ENCODE measurements around the gene LEMD1.

LEMD1 gene

GRCh38 chr1:205449254-205449749, 27.4 kb upstream of the LEMD1 start:
- Histone ChIP-seq H4K8ac (ENCODE audit: low read depth, low read length) (peak overlapping the region; percentile 55), H3K79me1 (ENCODE audit: low read length) (peaks cover 25% of the 10 kb centered on the region), H3K27me3 (ENCODE audit: insufficient read depth, low read length) (no peaks in the 10 kb centered on the region), H3K4me1 (ENCODE audit: control insufficient read depth in 1 of 2, insufficient read depth in 2 of 2, low read length in 2 of 2) (peaks cover 39 to 42% of the 10 kb centered on the region in 2 experiments), H3K4ac (ENCODE audit: low read depth, low read length) (peak overlapping the region; percentile 96), H2BK12ac (ENCODE audit: low read length) (peak overlapping the region; percentile 89), H3K4me3 (ENCODE audit: low read depth, low read length) (peak overlapping the region; percentile 74), H3K36me3 (ENCODE audit: control insufficient read depth in 1 of 2, insufficient read depth in 2 of 2, low read length in 2 of 2) (no peaks in the 10 kb centered on the region), H3K27ac (ENCODE audit: low read depth, low read length) (peak overlapping the region; percentile 92), H2BK120ac (ENCODE audit: insufficient read depth, low read length, poor library complexity) (peak overlapping the region; percentile 97), H4K12ac (ENCODE audit: low read depth, low read length) (peak overlapping the region; percentile 73), H3K23ac (ENCODE audit: low read length) (no peak overlapping the region), H3K9ac (ENCODE audit: low read length) (peak overlapping the region; percentile 81), H3K4me2 (ENCODE audit: low read length) (peak overlapping the region; percentile 80), H2AFZ (ENCODE audit: insufficient read depth, low read length, poor library complexity) (peak overlapping the region; percentile 73), H3K14ac (ENCODE audit: low read length) (peak overlapping the region; percentile 95), H3K9me3 (ENCODE audit: insufficient read depth, low read depth, low read length) (no peaks in the 10 kb centered on the region), H2AK5ac (ENCODE audit: low read length) (peak overlapping the region; percentile 44), H2BK5ac (ENCODE audit: low read depth, low read length, poor library complexity) (peak overlapping the region; percentile 91), H4K91ac (ENCODE audit: low read depth, low read length) (peak overlapping the region; percentile 99), H3K79me2 (ENCODE audit: control insufficient read depth, insufficient read depth, low read length, poor library complexity) (peaks cover 18% of the 10 kb centered on the region), H3K18ac (ENCODE audit: low read length) (peak overlapping the region; percentile 44)
- no CpG with 5 or more reads among the region's 4 CpGs for WGBS (ENCODE audit: extremely low coverage, insufficient coverage, insufficient read length)
- DNase-seq, result no peak

DNA sequence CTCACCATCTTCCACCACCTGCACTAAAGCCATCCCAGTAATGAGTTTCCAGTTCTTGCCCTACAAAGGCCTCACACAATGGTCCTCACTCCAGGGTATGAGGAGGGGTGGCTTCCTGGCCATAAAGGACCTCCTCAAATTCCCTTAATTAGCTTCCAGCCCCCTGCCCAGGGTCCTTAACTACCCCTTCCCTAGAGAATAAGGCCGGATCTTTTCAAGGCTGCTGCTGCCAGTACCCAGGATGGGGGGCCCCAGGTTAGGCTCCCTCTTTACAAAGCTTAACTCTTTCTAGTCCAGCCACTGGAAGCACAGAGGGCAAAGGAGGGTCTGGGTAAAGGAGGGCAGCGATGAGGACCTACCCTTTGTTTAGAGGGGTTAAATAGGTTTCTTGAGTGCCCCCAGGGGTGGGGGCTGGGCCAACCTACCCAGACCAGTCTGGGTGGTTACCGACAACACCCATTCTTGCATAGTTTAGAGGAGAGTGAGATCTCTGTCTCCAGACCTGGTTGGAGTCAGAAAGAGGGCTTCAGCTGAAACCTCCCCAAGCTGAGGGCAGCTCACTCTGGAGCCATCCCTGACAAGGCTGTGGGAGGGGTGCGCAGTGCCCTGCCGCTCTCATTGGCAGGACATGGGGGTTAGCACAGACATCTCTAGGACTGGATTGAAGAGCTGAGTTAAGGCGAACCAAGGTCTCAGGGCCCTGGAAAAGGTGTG, 26.8 kb upstream of the LEMD1 start:
- Histone ChIP-seq H3K14ac (ENCODE audit: low read length) (peak overlapping the region; percentile 95), H3K9ac (ENCODE audit: low read length) (peak overlapping the region; percentile 81), H2BK120ac (ENCODE audit: insufficient read depth, low read length, poor library complexity) (peak overlapping the region; percentile 97), H2BK12ac (ENCODE audit: low read length) (peak overlapping the region; percentile 89), H3K79me2 (ENCODE audit: control insufficient read depth, insufficient read depth, low read length, poor library complexity) (peaks cover 18% of the 10 kb centered on the region), H2BK5ac (ENCODE audit: low read depth, low read length, poor library complexity) (peak overlapping the region; percentile 91), H3K27ac (ENCODE audit: low read depth, low read length) (peak overlapping the region; percentile 92), H3K27me3 (ENCODE audit: insufficient read depth, low read length) (no peaks in the 10 kb centered on the region), H4K8ac (ENCODE audit: low read depth, low read length) (peak overlapping the region; percentile 55), H3K23ac (ENCODE audit: low read length) (no peak overlapping the region), H4K12ac (ENCODE audit: low read depth, low read length) (peak overlapping the region; percentile 54), H3K79me1 (ENCODE audit: low read length) (peaks cover 25% of the 10 kb centered on the region), H3K4ac (ENCODE audit: low read depth, low read length) (peak overlapping the region; percentile 96), H3K36me3 (ENCODE audit: control insufficient read depth in 1 of 2, insufficient read depth in 2 of 2, low read length in 2 of 2) (no peaks in the 10 kb centered on the region), H3K4me3 (ENCODE audit: low read depth, low read length) (peak overlapping the region; percentile 74), H2AFZ (ENCODE audit: insufficient read depth, low read length, poor library complexity) (peak overlapping the region; percentile 73), H3K9me3 (ENCODE audit: insufficient read depth, low read depth, low read length) (no peaks in the 10 kb centered on the region), H3K4me2 (ENCODE audit: low read length) (peak overlapping the region; percentile 80), H4K91ac (ENCODE audit: low read depth, low read length) (peak overlapping the region; percentile 99), H3K4me1 (ENCODE audit: control insufficient read depth in 1 of 2, insufficient read depth in 2 of 2, low read length in 2 of 2) (peaks cover 39 to 40% of the 10 kb centered on the region in 2 experiments), H2AK5ac (ENCODE audit: low read length) (peak overlapping the region; percentile 44), H3K18ac (ENCODE audit: low read length) (peak overlapping the region; percentile 44)
- no peak for DNase-seq
- WGBS (ENCODE audit: extremely low coverage, insufficient coverage, insufficient read length), result no CpG with 5 or more reads among the region's 6 CpGs

- Histone ChIP-seq H2AK5ac (ENCODE audit: low read length) (peak overlapping the region; percentile 50), H3K27ac (ENCODE audit: low read depth, low read length) (peak overlapping the region; percentile 92), H3K4ac (ENCODE audit: low read depth, low read length) (peak overlapping the region; percentile 77), H2BK120ac (ENCODE audit: insufficient read depth, low read length, poor library complexity) (peak overlapping the region; percentile 97), H2BK12ac (ENCODE audit: low read length) (peak overlapping the region; percentile 20), H3K36me3 (ENCODE audit: control insufficient read depth in 1 of 2, insufficient read depth in 2 of 2, low read length in 2 of 2) (no peaks in the 10 kb centered on the region), H3K4me2 (ENCODE audit: low read length) (peak overlapping the region; percentile 80), H3K14ac (ENCODE audit: low read length) (peak overlapping the region; percentile 20), H3K79me2 (ENCODE audit: control insufficient read depth, insufficient read depth, low read length, poor library complexity) (peaks cover 18% of the 10 kb centered on the region), H2AFZ (ENCODE audit: insufficient read depth, low read length, poor library complexity) (peak overlapping the region; percentile 43), H3K9me3 (ENCODE audit: insufficient read depth, low read depth, low read length) (no peaks in the 10 kb centered on the region), H3K79me1 (ENCODE audit: low read length) (peaks cover 25% of the 10 kb centered on the region), H3K4me3 (ENCODE audit: low read depth, low read length) (no peak overlapping the region), H2BK5ac (ENCODE audit: low read depth, low read length, poor library complexity) (peak overlapping the region; percentile 50), H3K9ac (ENCODE audit: low read length) (no peak overlapping the region), H3K27me3 (ENCODE audit: insufficient read depth, low read length) (no peaks in the 10 kb centered on the region), H4K8ac (ENCODE audit: low read depth, low read length) (peak overlapping the region; percentile 21), H3K18ac (ENCODE audit: low read length) (peak overlapping the region; percentile 44), H3K23ac (ENCODE audit: low read length) (no peak overlapping the region), H4K91ac (ENCODE audit: low read depth, low read length) (peak overlapping the region; percentile 99), H4K12ac (ENCODE audit: low read depth, low read length) (peak overlapping the region; percentile 69), H3K4me1 (ENCODE audit: control insufficient read depth in 1 of 2, insufficient read depth in 2 of 2, low read length in 2 of 2) (peaks cover 39 to 40% of the 10 kb centered on the region in 2 experiments)
- WGBS (ENCODE audit: extremely low coverage, insufficient coverage, insufficient read length), result no CpG with 5 or more reads among the region's 19 CpGs
- DNase-seq, result no peak
Observed at GRCh38 chr1:205447457-205448341, 25.8 kb upstream of the LEMD1 start.

DNA sequence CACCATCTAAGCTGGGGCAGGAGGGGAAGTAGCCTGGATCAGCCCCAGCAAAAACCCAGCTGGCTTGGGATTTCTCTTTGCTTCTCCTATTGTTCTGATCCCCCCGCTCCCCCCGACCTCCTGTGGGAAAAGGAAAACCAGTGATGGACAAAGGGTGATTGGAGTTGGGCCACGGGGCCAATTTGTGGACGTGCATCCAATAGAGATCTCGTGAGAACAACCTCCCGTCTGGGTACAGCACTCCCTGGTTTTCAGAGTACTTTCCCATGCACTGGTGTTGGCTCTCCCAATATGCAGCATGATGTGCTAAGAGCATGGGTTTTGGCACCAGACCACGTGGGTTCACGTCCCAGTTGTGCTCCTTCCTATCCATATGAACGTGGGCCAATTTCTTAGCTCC, 25.0 kb upstream of the LEMD1 start:
- no CpG with 5 or more reads among the region's 9 CpGs for WGBS (ENCODE audit: extremely low coverage, insufficient coverage, insufficient read length)
- Histone ChIP-seq H3K36me3 (ENCODE audit: control insufficient read depth in 1 of 2, insufficient read depth in 2 of 2, low read length in 2 of 2) (no peaks in the 10 kb centered on the region), H3K79me1 (ENCODE audit: low read length) (peaks cover 25% of the 10 kb centered on the region), H3K4me2 (ENCODE audit: low read length) (no peak overlapping the region), H2BK5ac (ENCODE audit: low read depth, low read length, poor library complexity) (no peak overlapping the region), H3K27ac (ENCODE audit: low read depth, low read length) (no peak overlapping the region), H3K27me3 (ENCODE audit: insufficient read depth, low read length) (no peaks in the 10 kb centered on the region), H2BK120ac (ENCODE audit: insufficient read depth, low read length, poor library complexity) (no peak overlapping the region), H4K12ac (ENCODE audit: low read depth, low read length) (no peak overlapping the region), H3K79me2 (ENCODE audit: control insufficient read depth, insufficient read depth, low read length, poor library complexity) (peaks cover 18% of the 10 kb centered on the region), H3K9me3 (ENCODE audit: insufficient read depth, low read depth, low read length) (no peaks in the 10 kb centered on the region), H3K4me1 (ENCODE audit: control insufficient read depth in 1 of 2, insufficient read depth in 2 of 2, low read length in 2 of 2) (peaks cover 45 to 47% of the 10 kb centered on the region in 2 experiments), H4K91ac (ENCODE audit: low read depth, low read length) (no peak overlapping the region), H3K18ac (ENCODE audit: low read length) (no peak overlapping the region), H2AFZ (ENCODE audit: insufficient read depth, low read length, poor library complexity) (no peak overlapping the region), H4K8ac (ENCODE audit: low read depth, low read length) (no peak overlapping the region), H3K4me3 (ENCODE audit: low read depth, low read length) (no peak overlapping the region), H2AK5ac (ENCODE audit: low read length) (no peak overlapping the region), H2BK12ac (ENCODE audit: low read length) (no peak overlapping the region), H3K9ac (ENCODE audit: low read length) (no peak overlapping the region), H3K14ac (ENCODE audit: low read length) (no peak overlapping the region), H3K4ac (ENCODE audit: low read depth, low read length) (no peak overlapping the region), H3K23ac (ENCODE audit: low read length) (no peak overlapping the region)
- DNase-seq, result no peak

All from trophoblast cell (in vitro differentiated cells and primary cell).